C4-2B (cell line): ENCODE results near the gene SLC2A6.

Experiments used
- H3K27ac ChIP-seq: fragments of 450-650 bp; 2 replicates; pipeline ENCODE4 v1.5.1; 2017
- ZFX ChIP-seq: fragments of 450-650 bp; IDR thresholded peaks from 2 replicates; pipeline ENCODE4 v1.6.1; 2017
- TF ChIP-seq, protein P1 (sequence below): fragments of 450-650 bp; conservative IDR thresholded peaks from 2 replicates; pipeline ENCODE4 v1.5.1; 2017; ENCODE audit warnings: mild to moderate bottlenecking

Gene SLC2A6

DNA sequence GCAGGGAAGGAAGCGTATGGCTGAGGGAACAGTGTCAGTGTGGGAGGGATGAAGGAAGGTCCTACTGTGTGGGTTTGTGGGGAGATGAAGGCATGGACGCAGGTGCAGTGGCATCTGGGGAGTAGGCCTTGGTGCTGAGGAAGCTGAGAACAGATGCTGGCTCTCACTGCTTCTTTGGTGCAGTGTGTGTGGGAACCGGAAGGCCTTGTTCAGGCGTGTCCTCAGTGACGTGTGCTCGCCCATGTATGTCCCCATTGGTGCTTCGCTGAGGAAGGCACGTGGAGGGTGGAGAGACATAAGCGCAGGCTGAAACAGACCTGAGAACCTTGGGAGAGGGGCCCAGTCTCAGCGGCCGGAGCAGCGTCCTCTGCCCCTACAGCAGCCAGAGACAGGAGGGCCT, 38.0 kb downstream of the SLC2A6 start:
- H3K27ac ChIP-seq, result no peak overlapping the region
- TF ChIP-seq ZFX, result no peak
- TF ChIP-seq, protein P1, sequence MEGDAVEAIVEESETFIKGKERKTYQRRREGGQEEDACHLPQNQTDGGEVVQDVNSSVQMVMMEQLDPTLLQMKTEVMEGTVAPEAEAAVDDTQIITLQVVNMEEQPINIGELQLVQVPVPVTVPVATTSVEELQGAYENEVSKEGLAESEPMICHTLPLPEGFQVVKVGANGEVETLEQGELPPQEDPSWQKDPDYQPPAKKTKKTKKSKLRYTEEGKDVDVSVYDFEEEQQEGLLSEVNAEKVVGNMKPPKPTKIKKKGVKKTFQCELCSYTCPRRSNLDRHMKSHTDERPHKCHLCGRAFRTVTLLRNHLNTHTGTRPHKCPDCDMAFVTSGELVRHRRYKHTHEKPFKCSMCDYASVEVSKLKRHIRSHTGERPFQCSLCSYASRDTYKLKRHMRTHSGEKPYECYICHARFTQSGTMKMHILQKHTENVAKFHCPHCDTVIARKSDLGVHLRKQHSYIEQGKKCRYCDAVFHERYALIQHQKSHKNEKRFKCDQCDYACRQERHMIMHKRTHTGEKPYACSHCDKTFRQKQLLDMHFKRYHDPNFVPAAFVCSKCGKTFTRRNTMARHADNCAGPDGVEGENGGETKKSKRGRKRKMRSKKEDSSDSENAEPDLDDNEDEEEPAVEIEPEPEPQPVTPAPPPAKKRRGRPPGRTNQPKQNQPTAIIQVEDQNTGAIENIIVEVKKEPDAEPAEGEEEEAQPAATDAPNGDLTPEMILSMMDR, result no peak

DNA sequence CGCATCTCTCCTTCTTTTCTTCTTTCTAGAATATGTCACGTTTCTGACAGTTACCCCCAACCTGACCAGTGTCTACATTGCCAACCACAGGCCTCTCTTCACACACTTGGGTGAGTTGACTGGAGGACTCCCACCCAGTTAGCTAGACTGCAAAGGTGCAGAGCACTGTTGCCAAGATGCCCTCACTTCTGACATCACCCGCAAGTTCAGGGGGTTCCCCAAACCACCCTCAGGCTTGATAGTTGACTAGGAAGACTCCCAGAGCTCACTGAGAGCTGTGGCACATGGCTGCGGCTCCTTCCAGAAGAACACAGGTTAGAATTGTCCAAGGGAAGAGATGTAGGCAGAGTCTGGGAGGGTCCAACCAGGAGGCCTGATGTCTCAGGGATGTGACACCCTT, 39.6 kb downstream of the SLC2A6 start:
- TF ChIP-seq, protein P1, result no peak
- no peak for TF ChIP-seq ZFX
- no peak overlapping the region for H3K27ac ChIP-seq

DNA sequence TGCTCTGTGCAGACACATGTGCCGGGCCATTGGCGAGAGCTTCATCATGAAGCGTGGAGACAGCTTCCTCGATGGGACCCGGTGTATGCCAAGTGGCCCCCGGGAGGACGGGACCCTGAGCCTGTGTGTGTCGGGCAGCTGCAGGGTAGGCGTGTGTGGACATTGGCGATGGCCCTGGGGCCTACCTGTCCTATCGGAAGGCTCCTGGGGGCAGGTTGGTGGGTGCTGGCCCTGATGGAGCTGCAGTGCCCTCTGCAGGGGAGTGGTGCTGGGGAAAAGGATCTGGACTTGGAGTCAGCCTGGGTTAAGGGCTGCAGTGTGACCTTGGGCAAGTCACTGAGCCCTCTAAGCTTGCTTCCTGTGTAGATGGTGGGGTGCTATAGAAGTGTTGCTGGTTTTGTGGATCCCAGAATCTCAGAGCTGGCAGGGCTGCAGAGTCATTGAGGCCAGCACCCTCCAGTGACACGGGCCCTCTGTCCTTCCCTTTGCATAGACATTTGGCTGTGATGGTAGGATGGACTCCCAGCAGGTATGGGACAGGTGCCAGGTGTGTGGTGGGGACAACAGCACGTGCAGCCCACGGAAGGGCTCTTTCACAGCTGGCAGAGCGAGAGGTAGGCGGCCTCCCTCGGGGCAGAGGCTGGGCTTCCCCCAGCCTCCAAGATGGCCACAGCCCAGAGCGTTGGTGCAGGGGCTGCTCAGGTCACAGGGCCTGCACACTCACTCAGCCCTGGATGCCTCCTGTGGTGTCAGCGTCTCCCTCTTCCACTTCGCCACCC, 41.0 kb downstream of the SLC2A6 start:
- no peak for TF ChIP-seq ZFX
- TF ChIP-seq, protein P1, result no peak
- H3K27ac ChIP-seq, result no peak overlapping the region

DNA sequence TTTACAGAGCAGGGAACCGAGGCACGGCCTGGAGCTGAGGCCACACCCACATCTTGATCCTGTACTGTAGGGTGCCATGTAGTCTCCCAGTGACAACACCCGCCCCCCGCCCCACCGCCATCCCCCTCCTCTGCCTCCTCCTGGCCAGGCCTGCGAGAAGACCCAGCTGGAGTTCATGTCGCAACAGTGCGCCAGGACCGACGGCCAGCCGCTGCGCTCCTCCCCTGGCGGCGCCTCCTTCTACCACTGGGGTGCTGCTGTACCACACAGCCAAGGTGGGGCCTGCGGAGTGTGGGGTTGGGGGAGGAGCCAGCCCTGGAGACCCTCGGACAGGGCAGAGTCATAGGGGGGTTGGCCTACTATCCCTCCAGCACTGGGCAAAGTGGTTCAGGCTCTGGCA, 42.2 kb downstream of the SLC2A6 start:
- H3K27ac ChIP-seq, result no peak overlapping the region
- no peak for TF ChIP-seq ZFX
- TF ChIP-seq, protein P1, result no peak

DNA sequence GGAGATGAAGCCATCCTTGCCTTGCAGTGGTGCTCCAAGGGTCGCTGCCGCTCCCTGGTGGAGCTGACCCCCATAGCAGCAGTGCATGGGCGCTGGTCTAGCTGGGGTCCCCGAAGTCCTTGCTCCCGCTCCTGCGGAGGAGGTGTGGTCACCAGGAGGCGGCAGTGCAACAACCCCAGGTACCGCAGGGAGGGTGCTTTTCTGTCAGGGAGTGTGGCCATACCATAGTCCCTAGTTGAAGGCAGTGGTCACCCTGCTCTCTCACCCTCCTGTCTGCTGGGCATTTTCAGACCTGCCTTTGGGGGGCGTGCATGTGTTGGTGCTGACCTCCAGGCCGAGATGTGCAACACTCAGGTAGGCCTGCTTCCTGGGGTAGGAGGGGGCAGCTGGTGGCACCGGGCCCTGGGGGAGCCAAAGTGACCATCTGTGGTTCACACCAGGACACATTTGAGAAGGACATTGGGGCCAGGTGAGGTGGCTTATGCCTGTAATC, 45.5 kb downstream of the SLC2A6 start:
- TF ChIP-seq ZFX, result no peak
- TF ChIP-seq, protein P1, result no peak
- no peak overlapping the region for H3K27ac ChIP-seq

DNA sequence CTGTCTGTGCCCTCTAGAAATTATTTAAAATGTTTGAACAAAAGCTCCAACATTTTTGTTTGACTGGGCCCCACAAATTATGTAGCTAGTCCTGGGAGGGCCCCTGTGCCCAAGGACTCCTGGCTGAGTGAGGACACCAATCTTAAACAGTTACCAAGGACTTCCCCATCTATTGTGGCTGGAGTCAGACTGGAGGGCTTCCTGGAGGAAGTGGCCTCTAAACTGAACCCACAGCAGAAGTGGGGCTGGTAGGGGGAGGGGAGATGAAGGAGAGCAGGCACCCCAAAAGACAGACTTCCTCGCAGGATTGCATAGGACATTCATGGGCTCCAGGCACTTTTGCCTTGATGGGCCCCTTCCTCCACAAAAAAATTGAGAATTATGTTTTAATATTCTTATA, 48.7 kb downstream of the SLC2A6 start:
- H3K27ac ChIP-seq, result no peak overlapping the region
- TF ChIP-seq, protein P1, result no peak
- no peak for TF ChIP-seq ZFX

DNA sequence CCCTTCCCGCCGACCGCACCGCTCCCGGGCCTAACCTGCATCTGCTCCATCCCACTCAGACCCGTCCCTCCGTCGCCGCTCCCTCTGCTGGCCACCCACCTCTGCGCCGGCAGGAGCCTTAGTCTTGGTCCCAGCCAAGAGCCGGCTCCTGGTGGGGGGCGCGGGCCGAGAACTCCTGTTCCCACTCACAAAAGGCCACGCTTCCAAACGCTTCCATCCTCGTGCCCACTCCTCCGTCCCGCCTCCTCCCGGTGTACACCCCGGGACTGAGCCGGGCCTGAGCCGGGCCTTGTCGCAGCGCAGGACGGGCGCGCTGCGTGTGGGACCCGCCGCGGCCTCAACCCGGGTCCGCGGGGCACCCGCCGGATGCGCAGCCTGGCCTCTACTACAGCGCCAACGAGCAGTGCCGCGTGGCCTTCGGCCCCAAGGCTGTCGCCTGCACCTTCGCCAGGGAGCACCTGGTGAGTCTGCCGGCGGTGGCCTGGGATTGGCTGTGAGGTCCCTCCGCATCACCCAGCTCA, 49.2 kb downstream of the SLC2A6 start:
- TF ChIP-seq ZFX, result no peak
- TF ChIP-seq, protein P1, result no peak
- H3K27ac ChIP-seq, result no peak overlapping the region
